ENCODE data around the gene WDR7.

The WDR7 gene

DNA sequence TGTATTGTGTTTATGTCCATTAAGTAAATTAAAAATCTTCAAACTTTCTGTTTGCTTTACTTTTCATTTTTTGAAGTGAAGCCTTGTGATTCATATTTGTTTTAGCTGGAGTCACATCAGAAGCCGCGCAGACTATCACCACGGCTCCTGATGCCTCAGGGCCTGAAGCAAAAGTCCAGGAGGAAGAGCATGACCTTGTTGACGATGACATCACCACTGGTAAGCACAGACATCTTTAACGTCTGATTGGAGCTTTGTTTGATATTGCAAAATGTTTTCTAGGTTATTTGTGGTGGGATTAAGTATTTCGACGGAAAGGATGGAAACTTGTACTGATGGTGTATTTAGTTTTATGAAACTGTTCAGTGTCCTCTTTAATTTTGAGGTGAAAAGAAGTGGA is 164.8 kb downstream of the WDR7 start:
- DNase-seq: no peak

- no peak for DNase-seq
Measured at GRCh38 chr18:56823986-56824565, 172.9 kb downstream of the WDR7 start.

DNA sequence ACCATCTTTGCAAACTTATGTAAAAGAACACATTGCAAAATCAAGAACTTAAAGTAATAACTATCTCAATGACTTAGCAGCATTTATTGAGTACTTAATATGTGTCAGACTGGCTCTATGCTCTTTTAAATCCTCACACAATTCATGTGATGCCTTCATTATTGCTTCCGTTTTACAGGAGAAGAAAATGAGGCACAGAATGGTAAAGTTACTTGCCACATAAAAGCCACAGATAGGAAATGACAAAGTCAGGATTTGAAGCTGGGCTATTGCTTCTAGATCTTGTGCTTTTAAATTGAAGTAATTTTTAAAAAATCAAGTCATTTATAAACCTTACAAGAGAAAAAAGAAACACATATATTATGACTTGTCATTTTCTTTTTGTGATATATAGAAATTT is 174.2 kb downstream of the WDR7 start:
- DNase-seq: no peak

DNA sequence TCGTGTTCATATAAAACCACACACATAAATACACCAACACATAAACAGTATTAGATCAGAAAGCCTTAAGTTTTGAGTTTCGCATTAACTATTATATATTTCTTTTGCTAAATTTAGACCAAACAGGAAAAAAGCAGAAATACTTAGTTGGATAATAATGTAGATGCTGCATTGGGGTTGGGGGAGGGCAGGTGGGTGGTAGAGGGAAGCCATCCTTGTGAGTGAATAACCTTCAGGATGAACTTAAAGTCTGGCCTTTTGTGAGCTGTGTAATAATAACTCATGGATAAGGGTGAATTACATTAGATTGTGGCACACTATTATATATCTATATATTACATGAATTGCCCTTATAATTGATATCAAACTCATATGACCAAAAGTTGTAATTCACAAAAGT is 174.7 kb downstream of the WDR7 start:
- DNase-seq: no peak

GRCh38 chr18:56831988-56832387 is 180.8 kb downstream of the WDR7 start:
- DNase-seq: no peak

DNA sequence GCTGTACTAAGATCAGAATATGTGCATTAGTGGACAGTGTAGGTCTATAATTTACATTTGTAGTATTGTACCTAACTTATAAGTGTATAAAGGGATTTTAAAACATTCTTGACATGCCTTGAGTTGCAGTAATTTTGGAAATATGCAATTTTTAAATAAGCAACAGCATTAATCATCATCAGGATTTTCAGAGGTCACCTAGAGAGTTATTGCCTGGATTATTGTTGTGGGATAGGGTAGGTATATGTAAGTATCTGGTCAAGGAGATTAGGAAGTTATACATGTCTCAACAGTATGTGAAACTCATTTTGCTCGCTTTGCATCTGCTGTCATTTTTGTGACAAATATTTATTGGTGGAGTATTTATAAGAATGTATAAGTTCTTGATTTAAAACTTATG is 184.2 kb downstream of the WDR7 start:
- DNase-seq: no peak

DNA sequence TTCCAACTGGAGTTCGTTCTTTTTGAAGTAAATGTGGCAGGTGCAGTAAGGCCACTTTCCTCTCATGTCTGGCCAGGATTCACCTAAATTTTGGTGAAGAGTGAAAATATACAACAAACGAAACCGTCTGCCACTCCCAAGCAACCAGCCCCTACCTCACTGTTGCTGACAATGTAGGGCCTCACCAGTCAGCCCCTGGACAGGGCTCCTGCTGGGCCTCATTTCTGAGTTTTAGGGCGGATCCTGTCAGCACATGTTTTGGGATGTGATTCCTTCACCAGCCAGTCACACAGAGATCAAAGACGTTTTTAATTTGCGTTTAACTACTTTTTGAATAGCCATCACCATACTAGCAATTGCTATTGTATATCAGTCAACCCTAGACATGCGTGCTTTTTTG is 185.0 kb downstream of the WDR7 start:
- no peak for DNase-seq

GRCh38 chr18:56841836-56842235 is 190.7 kb downstream of the WDR7 start:
- DNase-seq: no peak

GRCh38 chr18:56843241-56843640 is 192.1 kb downstream of the WDR7 start:
- no peak for DNase-seq

GRCh38 chr18:56844556-56844955 is 193.4 kb downstream of the WDR7 start:
- DNase-seq: no peak

- DNase-seq: no peak
Measured at GRCh38 chr18:56851774-56852173, 200.6 kb downstream of the WDR7 start.

- DNase-seq: no peak
Measured at GRCh38 chr18:56853961-56854360, 202.8 kb downstream of the WDR7 start.

- no peak for DNase-seq
Measured at GRCh38 chr18:56861244-56861643, 210.1 kb downstream of the WDR7 start.

- peak; percentile 18 for DNase-seq
Measured at GRCh38 chr18:56869189-56869777, 218.1 kb downstream of the WDR7 start.

- DNase-seq: no peak
Measured at GRCh38 chr18:56870982-56871381, 219.8 kb downstream of the WDR7 start.

GRCh38 chr18:56872140-56872539 is 221.0 kb downstream of the WDR7 start:
- no peak for DNase-seq

- no peak for DNase-seq
Measured at GRCh38 chr18:56873441-56874140, 222.4 kb downstream of the WDR7 start.

GRCh38 chr18:56878711-56879110 is 227.6 kb downstream of the WDR7 start:
- no peak for DNase-seq

GRCh38 chr18:56884511-56884910 is 233.4 kb downstream of the WDR7 start:
- DNase-seq: no peak

GRCh38 chr18:56888978-56889377 is 237.8 kb downstream of the WDR7 start:
- DNase-seq: no peak

- DNase-seq: no peak
Measured at GRCh38 chr18:56889621-56890020, 238.5 kb downstream of the WDR7 start.

DNA sequence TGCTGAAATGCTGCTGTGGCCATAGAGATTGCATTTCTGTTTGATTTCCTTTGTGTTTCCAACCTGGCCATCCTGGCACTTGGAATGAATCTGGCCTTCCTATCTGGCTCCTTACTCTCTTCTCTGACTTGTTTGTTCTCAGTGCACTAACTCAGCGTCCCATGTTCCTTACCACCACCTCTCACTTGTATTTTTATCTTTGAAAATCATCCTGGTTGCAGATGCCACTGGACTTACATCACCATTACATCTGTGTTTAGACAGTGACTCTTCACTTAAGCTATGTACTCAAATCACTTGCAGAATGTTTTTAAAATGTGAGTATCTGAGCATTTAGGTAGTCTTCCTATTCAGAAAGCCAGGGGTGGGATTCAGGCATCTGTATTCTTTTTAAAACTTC is 239.5 kb downstream of the WDR7 start:
- no peak for DNase-seq

- no peak for DNase-seq
Measured at GRCh38 chr18:56891116-56891515, 240.0 kb downstream of the WDR7 start.

DNA sequence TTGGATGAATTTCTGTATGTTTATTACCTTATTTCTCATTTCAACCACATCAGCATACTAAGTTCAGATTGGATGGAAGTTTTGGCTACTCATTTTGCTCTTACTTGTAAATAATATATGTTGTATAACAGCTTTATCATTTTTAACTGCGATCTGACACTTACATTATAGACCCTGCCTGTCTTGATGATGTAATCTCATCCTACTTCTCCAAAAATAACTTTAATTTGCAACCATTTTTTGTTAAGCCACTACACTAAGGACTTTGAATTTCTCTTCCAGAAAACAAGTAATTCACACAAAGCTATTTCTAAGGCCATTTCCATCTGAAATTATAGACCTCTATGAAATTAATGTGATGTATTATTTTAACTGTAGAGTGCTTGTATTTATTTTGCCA is 240.7 kb downstream of the WDR7 start:
- no peak for DNase-seq

- no peak for DNase-seq
Measured at GRCh38 chr18:56897122-56897521, 246.0 kb downstream of the WDR7 start.

Data from CD4-positive, alpha-beta T cell treated with Interleukin-21 for 1 hour (primary cell).